HEK293 (cell line): ENCODE measurements around the gene CYB5B.
A peak's percentile ranks its signal among the peaks of the same experiment; 100 is the strongest.
"Not testable (repeated sequence)": the region's sequence is repeated elsewhere in the genome, so short reads cannot be mapped to it uniquely, and the experiment has no call there.

Experiments
- CTCF ChIA-PET: fragments of 350-600 bp; formaldehyde crosslinking; extraction: SDS; loops from one replicate; lab custom pipeline; 2021; ENCODE audit warnings: antibody characterized with exemption; lab: Yijun Ruan, JAX
- POLR2A ChIA-PET: fragments of 300-600 bp; formaldehyde crosslinking; extraction: SDS; loops from one replicate; lab custom pipeline; 2020; ENCODE audit warnings: antibody characterized with exemption, inconsistent platforms; lab: Yijun Ruan, JAX
- H3K27ac ChIP-seq: fragments of 200-500 bp; sonication (Bioruptor generic); 2 replicates; pipeline ENCODE4 v1.5.1; 2014; ENCODE audit warnings: low read depth, low read length, control low read depth, inconsistent platforms; ENCODE audit errors: extremely low read depth
- H3K36me3 ChIP-seq, 2 experiments: fragments of 200-500 bp in 1 of 2; sonication (Bioruptor generic) in 1 of 2; 1 replicate in 1 of 2; 2 replicates in 1 of 2; pipeline ENCODE4 v1.5.1; 2014 to 2017; ENCODE audit warnings: inconsistent platforms in 2 of 2, low read length in 2 of 2; ENCODE audit not compliant: control insufficient read depth in 2 of 2, insufficient read depth in 1 of 2
- H3K4me1 ChIP-seq: fragments of 200-500 bp; sonication (Bioruptor generic); 2 replicates; pipeline ENCODE4 v1.5.1; 2014; ENCODE audit warnings: mild to moderate bottlenecking, low read length, inconsistent platforms; ENCODE audit not compliant: control insufficient read depth, insufficient read depth
- H3K4me3 ChIP-seq: 2 replicates; pipeline ENCODE4 v1.5.1; 2011; ENCODE audit warnings: low read depth, mild to moderate bottlenecking, control low read depth, low read length, moderate library complexity
- H3K9me3 ChIP-seq: fragments of 200-500 bp; sonication (Bioruptor generic); 2 replicates; pipeline ENCODE4 v1.5.1; 2014; ENCODE audit warnings: low read depth, low read length, inconsistent platforms; ENCODE audit not compliant: control insufficient read depth, insufficient read depth
- ELK4 ChIP-seq: IDR thresholded peaks from 2 replicates; pipeline ENCODE4 v1.6.1; 2011; ENCODE audit warnings: mild to moderate bottlenecking, low read depth, low read length, borderline replicate concordance
- KLF17 ChIP-seq: fragments of 450-650 bp; formaldehyde crosslinking; IDR thresholded peaks from 2 replicates; pipeline ENCODE4 v1.5.1; 2016; ENCODE audit warnings: missing biosample characterization, missing genetic modification characterization
- MEIS1 ChIP-seq: sonication (generic); formaldehyde crosslinking; IDR thresholded peaks from 2 replicates; pipeline ENCODE4 v1.8.1; 2022; ENCODE audit warnings: missing genetic modification reagents, mild to moderate bottlenecking, borderline replicate concordance
- PRDM1 ChIP-seq: fragments of 450-650 bp; formaldehyde crosslinking; IDR thresholded peaks from 2 replicates; pipeline ENCODE4; 2016; ENCODE audit warnings: missing biosample characterization, missing genetic modification characterization
- SCRT1 ChIP-seq: fragments of 450-650 bp; formaldehyde crosslinking; IDR thresholded peaks from 2 replicates; pipeline ENCODE4 v1.5.1; 2016; ENCODE audit warnings: missing biosample characterization, missing genetic modification characterization, borderline replicate concordance
- SCRT2 ChIP-seq: fragments of 450-650 bp; formaldehyde crosslinking; IDR thresholded peaks from 2 replicates; pipeline ENCODE4 v1.5.1; 2016; ENCODE audit warnings: missing biosample characterization, missing genetic modification characterization
- SP7 ChIP-seq: fragments of 450-650 bp; formaldehyde crosslinking; IDR thresholded peaks from 2 replicates; pipeline ENCODE4 v1.5.1; 2016; ENCODE audit warnings: missing biosample characterization, missing genetic modification characterization
- ZBTB17 ChIP-seq: fragments of 450-650 bp; formaldehyde crosslinking; IDR thresholded peaks from 2 replicates; pipeline ENCODE4 v1.5.1; 2016; ENCODE audit warnings: missing biosample characterization, missing genetic modification characterization
- ZNF112 ChIP-seq: fragments of 450-650 bp; formaldehyde crosslinking; IDR thresholded peaks from 2 replicates; pipeline ENCODE4 v1.5.0; 2017; ENCODE audit warnings: missing biosample characterization, missing genetic modification characterization
- ZNF174 ChIP-seq: fragments of 450-650 bp; formaldehyde crosslinking; IDR thresholded peaks from 2 replicates; pipeline ENCODE4 v1.5.0; 2017; ENCODE audit warnings: missing biosample characterization, mild to moderate bottlenecking, missing genetic modification characterization
- ZNF600 ChIP-seq: fragments of 450-650 bp; formaldehyde crosslinking; IDR thresholded peaks from 2 replicates; pipeline ENCODE4 v1.5.1; 2016; ENCODE audit warnings: missing biosample characterization, missing genetic modification characterization
- ZSCAN18 ChIP-seq: fragments of 450-650 bp; formaldehyde crosslinking; IDR thresholded peaks from 2 replicates; pipeline ENCODE4 v1.5.1; 2016; ENCODE audit warnings: missing biosample characterization, missing genetic modification characterization

The CYB5B gene

GRCh38 chr16:69441030-69441429, 16.6 kb downstream of the CYB5B start:
- H3K27ac ChIP-seq, H3K9me3 ChIP-seq, H3K4me1 ChIP-seq, H3K36me3 ChIP-seq, H3K4me3 ChIP-seq, POLR2A ChIA-PET: not testable (repeated sequence)
- CTCF ChIA-PET: interaction anchor here (0.6 kb wide), 1 partner anchor 13 kb away, joined by 7 read pairs; no protein-coding TSS in a partner anchor

GRCh38 chr16:69443927-69444631, 19.7 kb downstream of the CYB5B start:
- CTCF ChIA-PET: interaction anchor here (2.0 kb wide), 1 partner anchor 48 kb away, joined by 8 read pairs; no protein-coding TSS in a partner anchor

GRCh38 chr16:69444873-69445517, 20.6 kb downstream of the CYB5B start:
- no peak for TF ChIP-seq ZNF112 (tag by site-specific recombination)
- no peak for TF ChIP-seq MEIS1 (CRISPR knock-in tag)
- peak; percentile 86 for TF ChIP-seq PRDM1 (tag by site-specific recombination)
- no peak for TF ChIP-seq KLF17 (tag by site-specific recombination)
- Histone ChIP-seq H3K4me3 (no peak overlapping the region), H3K27ac (no peak overlapping the region), H3K4me1 (peaks cover 8% of the 10 kb centered on the region), H3K9me3 (no peaks in the 10 kb centered on the region), H3K36me3 (peaks cover 23 to 30% of the 10 kb centered on the region in 2 experiments)
- POLR2A ChIA-PET: no interaction called here
- CTCF ChIA-PET: interaction anchor here (0.7 to 2.0 kb wide), 2 partner anchors 49 to 926 kb away, joined by 3 to 8 read pairs; no protein-coding TSS in a partner anchor

More at GRCh38 chr16:69443927-69444631, 19.7 kb downstream of the CYB5B start:
- H3K36me3 ChIP-seq: peaks cover 16 to 22% of the 10 kb centered on the region in 2 experiments
- POLR2A ChIA-PET: interaction anchor here (1.2 kb wide), 1 partner anchor 9 kb away, joined by 3 read pairs; no protein-coding TSS in a partner anchor
- H3K4me1 ChIP-seq: peaks cover 8% of the 10 kb centered on the region
- H3K27ac ChIP-seq: no peak overlapping the region
- no peak overlapping the region for H3K4me3 ChIP-seq
- TF ChIP-seq ZNF600 (tag by site-specific recombination) (0 out of 2 replicates have a peak, but pooled peaks have one; percentile 16), ZSCAN18 (tag by site-specific recombination) (no peak)
- no peaks in the 10 kb centered on the region for H3K9me3 ChIP-seq

- CTCF ChIA-PET: interaction anchor here (0.7 kb wide), 1 partner anchor 360 kb away, joined by 3 read pairs; no protein-coding TSS in a partner anchor
- peaks cover 40% of the 10 kb centered on the region in 2 experiments for H3K36me3 ChIP-seq
Measured at GRCh38 chr16:69448470-69449193, 24.2 kb downstream of the CYB5B start.

More at GRCh38 chr16:69448470-69449193, 24.2 kb downstream of the CYB5B start:
- no peak overlapping the region for H3K4me3 ChIP-seq
- no peaks in the 10 kb centered on the region for H3K9me3 ChIP-seq
- POLR2A ChIA-PET: no interaction called here
- peaks cover 8% of the 10 kb centered on the region for H3K4me1 ChIP-seq
- no peak overlapping the region for H3K27ac ChIP-seq
- TF ChIP-seq ZNF600 (tag by site-specific recombination): no peak
- peak; percentile 39; the same call in 1 of the 2 replicates for TF ChIP-seq PRDM1 (tag by site-specific recombination)
- TF ChIP-seq SCRT1 (tag by site-specific recombination): 0 out of 2 replicates have a peak, but pooled peaks have one; percentile 61
- peak; percentile 80 for TF ChIP-seq SCRT2 (tag by site-specific recombination)
- no peak for TF ChIP-seq ZNF174 (tag by site-specific recombination)
- TF ChIP-seq ZBTB17 (tag by site-specific recombination): no peak
- no peak for TF ChIP-seq ELK4
- TF ChIP-seq SP7: peak; percentile 28; the same call in 1 of the 2 replicates
